ENCODE data around the gene ZNF322. TPM values are rescaled to one million over a fixed set of nuclear protein-coding genes. Genes with fewer than 3 reads are reported as not detected.
A peak's percentile ranks its signal among the peaks of the same experiment; 100 is the strongest.

Gene ZNF322
- total and polyA plus RNA-seq, 2 of the 8 experiments (the other 6 are each of a cell fraction or from before 2014, with no cell fraction given): 5.3 to 35.0 TPM

- TF ChIP-seq, protein P1, sequence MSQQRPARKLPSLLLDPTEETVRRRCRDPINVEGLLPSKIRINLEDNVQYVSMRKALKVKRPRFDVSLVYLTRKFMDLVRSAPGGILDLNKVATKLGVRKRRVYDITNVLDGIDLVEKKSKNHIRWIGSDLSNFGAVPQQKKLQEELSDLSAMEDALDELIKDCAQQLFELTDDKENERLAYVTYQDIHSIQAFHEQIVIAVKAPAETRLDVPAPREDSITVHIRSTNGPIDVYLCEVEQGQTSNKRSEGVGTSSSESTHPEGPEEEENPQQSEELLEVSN (IDR thresholded peaks at IDR 0.05): no peak
- no peak for TF ChIP-seq SIX5 (IDR thresholded peaks at IDR 0.05; ENCODE audit: low read depth, low read length)
- TF ChIP-seq SAP30 (IDR thresholded peaks at IDR 0.05; ENCODE audit: insufficient read depth, insufficient replicate concordance, low read length): peak; percentile 96
- TF ChIP-seq KDM4A (IDR thresholded peaks at IDR 0.05; ENCODE audit: low read depth, low read length, severe bottlenecking): peak; percentile 97
- TF ChIP-seq, protein P2, sequence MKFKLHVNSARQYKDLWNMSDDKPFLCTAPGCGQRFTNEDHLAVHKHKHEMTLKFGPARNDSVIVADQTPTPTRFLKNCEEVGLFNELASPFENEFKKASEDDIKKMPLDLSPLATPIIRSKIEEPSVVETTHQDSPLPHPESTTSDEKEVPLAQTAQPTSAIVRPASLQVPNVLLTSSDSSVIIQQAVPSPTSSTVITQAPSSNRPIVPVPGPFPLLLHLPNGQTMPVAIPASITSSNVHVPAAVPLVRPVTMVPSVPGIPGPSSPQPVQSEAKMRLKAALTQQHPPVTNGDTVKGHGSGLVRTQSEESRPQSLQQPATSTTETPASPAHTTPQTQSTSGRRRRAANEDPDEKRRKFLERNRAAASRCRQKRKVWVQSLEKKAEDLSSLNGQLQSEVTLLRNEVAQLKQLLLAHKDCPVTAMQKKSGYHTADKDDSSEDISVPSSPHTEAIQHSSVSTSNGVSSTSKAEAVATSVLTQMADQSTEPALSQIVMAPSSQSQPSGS (IDR thresholded peaks at IDR 0.05; ENCODE audit: low read length): 0 out of 2 replicates have a peak, but pooled peaks have one; percentile 65
- peak; percentile 40 to 78 for TF ChIP-seq POLR2A (IDR thresholded peaks at IDR 0.05; ENCODE audit: control extremely low read depth in 1 of 2, low read depth in 2 of 2, low read length in 2 of 2)
- TF ChIP-seq TAF7 (optimal IDR thresholded peaks at IDR 0.05; ENCODE audit: borderline replicate concordance, low read depth, low read length): peak; percentile 78
- peak; percentile 68 for TF ChIP-seq MAX (IDR thresholded peaks at IDR 0.05)
- no peak for TF ChIP-seq POU5F1 (IDR thresholded peaks at IDR 0.05; ENCODE audit: low read depth, low read length)
- peak; percentile 85 for TF ChIP-seq GTF2F1 (IDR thresholded peaks at IDR 0.05; ENCODE audit: borderline replicate concordance, low read depth, low read length)
- no peak for TF ChIP-seq RXRA (IDR thresholded peaks at IDR 0.05; ENCODE audit: insufficient read depth, low read depth, low read length)
- no peak for TF ChIP-seq SUZ12 (IDR thresholded peaks at IDR 0.05; ENCODE audit: low read length)
- TF ChIP-seq HDAC6 (IDR thresholded peaks at IDR 0.05; ENCODE audit: low read depth, low read length): no peak
- no peak for TF ChIP-seq CHD1 (IDR thresholded peaks at IDR 0.05; ENCODE audit: low read depth, low read length)
- no peak for TF ChIP-seq ZNF274 (IDR thresholded peaks at IDR 0.05; ENCODE audit: borderline replicate concordance, extremely low read depth, low read length)
- TF ChIP-seq RAD21 (IDR thresholded peaks at IDR 0.05 in 1 of 2, conservative IDR thresholded peaks at IDR 0.05 in 1 of 2; ENCODE audit: low read depth in 2 of 2, low read length in 2 of 2): no peak
- no peak for TF ChIP-seq CBX5 (IDR thresholded peaks at IDR 0.05; ENCODE audit: low read depth, low read length)
- TF ChIP-seq CREB1 (IDR thresholded peaks at IDR 0.05): peak; percentile 100
- TF ChIP-seq SP2 (IDR thresholded peaks at IDR 0.05; ENCODE audit: low read length): no peak
- TF ChIP-seq JUN (IDR thresholded peaks at IDR 0.05; ENCODE audit: low read depth, low read length): no peak
- no peak for TF ChIP-seq GABPA (IDR thresholded peaks at IDR 0.05; ENCODE audit: borderline replicate concordance, insufficient read depth, low read length)
Observed at GRCh38 chr6:26596579-26597388, 62.8 kb downstream of the ZNF322 start, which contains the start of gene ABT1 (continued).

All from H1 (cell line).